ENCODE measurements around the gene NVL. TPM values are rescaled to one million over a fixed set of nuclear protein-coding genes. Genes with fewer than 3 reads are reported as not detected.

NVL gene
- total RNA-seq, 1 donor from 2014 or later = 18.7 TPM

GRCh38 chr1:224264321-224264720 lies 65.7 kb downstream of the NVL start:
- Mint-ChIP-seq H3K27me3 (ENCODE audit: low read depth) (no peaks in the 10 kb centered on the region), H3K27ac (ENCODE audit: unreplicated experiment) (no peak overlapping the region), H3K9me3 (ENCODE audit: low read depth) (no peaks in the 10 kb centered on the region), H3K4me3 (ENCODE audit: unreplicated experiment) (no peak overlapping the region), H3K36me3 (ENCODE audit: low read depth) (peaks cover 11% of the 10 kb centered on the region), H3K4me1 (ENCODE audit: low read depth) (peaks cover 4% of the 10 kb centered on the region)
- TF ChIP-seq CTCF (IDR thresholded peaks at IDR 0.05) = no peak
- DNase-seq (ENCODE audit: low spot score) = no peak

- Mint-ChIP-seq H3K4me3 (ENCODE audit: unreplicated experiment) (no peak overlapping the region), H3K27ac (ENCODE audit: unreplicated experiment) (peak overlapping the region; percentile 53), H3K36me3 (ENCODE audit: low read depth) (peaks cover 10% of the 10 kb centered on the region), H3K27me3 (ENCODE audit: low read depth) (no peaks in the 10 kb centered on the region), H3K4me1 (ENCODE audit: low read depth) (peaks cover 4% of the 10 kb centered on the region), H3K9me3 (ENCODE audit: low read depth) (no peaks in the 10 kb centered on the region)
- no peak for DNase-seq (ENCODE audit: low spot score)
- no peak for TF ChIP-seq CTCF (IDR thresholded peaks at IDR 0.05)
These were observed 67.5 kb downstream of the NVL start for GRCh38 chr1:224262373-224263054.

- Mint-ChIP-seq H3K27ac (ENCODE audit: unreplicated experiment) (no peak overlapping the region), H3K36me3 (ENCODE audit: low read depth) (peaks cover 10% of the 10 kb centered on the region), H3K4me3 (ENCODE audit: unreplicated experiment) (no peak overlapping the region), H3K27me3 (ENCODE audit: low read depth) (no peaks in the 10 kb centered on the region), H3K9me3 (ENCODE audit: low read depth) (no peaks in the 10 kb centered on the region), H3K4me1 (ENCODE audit: low read depth) (no peaks in the 10 kb centered on the region)
- TF ChIP-seq CTCF (IDR thresholded peaks at IDR 0.05) = no peak
- no peak for DNase-seq (ENCODE audit: low spot score)
These were observed 70.0 kb downstream of the NVL start for GRCh38 chr1:224259986-224260385.

DNA sequence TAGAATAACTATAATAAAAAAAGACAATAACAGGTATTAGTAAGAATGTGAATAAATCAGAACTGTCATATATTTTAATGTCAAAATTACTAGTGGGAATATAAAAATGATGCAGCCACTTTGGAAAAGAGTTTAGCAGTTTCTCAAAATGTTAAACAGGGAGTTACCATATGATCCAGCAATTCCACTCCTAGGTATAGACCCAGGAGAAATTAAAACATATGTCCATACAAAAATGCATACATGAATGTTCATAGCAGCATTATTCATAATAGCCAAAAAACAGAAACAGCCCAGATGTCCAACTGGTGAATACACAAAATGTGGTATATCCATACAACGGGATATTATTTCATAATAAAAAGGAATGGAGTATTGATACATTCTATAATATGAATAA lies 71.6 kb downstream of the NVL start:
- TF ChIP-seq CTCF (IDR thresholded peaks at IDR 0.05) = no peak

DNA sequence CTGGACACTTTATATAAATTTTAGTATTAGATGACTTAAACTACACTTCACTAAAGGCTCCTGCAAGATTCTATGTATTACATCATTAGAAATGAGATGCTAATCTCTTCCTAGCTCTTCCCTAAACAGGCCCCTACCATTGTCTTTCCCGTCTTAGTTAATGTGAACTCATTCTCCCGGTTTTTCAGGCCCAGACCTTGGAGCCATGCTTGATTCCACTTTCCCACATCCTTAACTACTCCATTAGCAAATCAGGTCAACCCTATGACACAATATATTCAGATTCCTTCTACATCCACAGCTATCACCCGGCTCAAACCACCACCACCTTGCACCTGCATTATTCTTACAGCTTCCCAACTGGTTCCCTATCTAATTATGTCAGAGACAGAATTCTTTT lies 73.3 kb downstream of the NVL start:
- H3K4me3 Mint-ChIP-seq (ENCODE audit: unreplicated experiment) = no peak overlapping the region
- H3K36me3 Mint-ChIP-seq (ENCODE audit: low read depth) = peaks cover 2% of the 10 kb centered on the region
- no peak for DNase-seq (ENCODE audit: low spot score)
- peaks cover 18% of the 10 kb centered on the region for H3K4me1 Mint-ChIP-seq (ENCODE audit: low read depth)
- H3K9me3 Mint-ChIP-seq (ENCODE audit: low read depth) = no peaks in the 10 kb centered on the region
- TF ChIP-seq CTCF (IDR thresholded peaks at IDR 0.05) = no peak
- no peaks in the 10 kb centered on the region for H3K27me3 Mint-ChIP-seq (ENCODE audit: low read depth)
- H3K27ac Mint-ChIP-seq (ENCODE audit: unreplicated experiment) = no peak overlapping the region

More for the DNA sequence above, 71.6 kb downstream of the NVL start:
- no peak overlapping the region for H3K4me3 Mint-ChIP-seq (ENCODE audit: unreplicated experiment)
- peaks cover 3% of the 10 kb centered on the region for H3K4me1 Mint-ChIP-seq (ENCODE audit: low read depth)
- peaks cover 9% of the 10 kb centered on the region for H3K36me3 Mint-ChIP-seq (ENCODE audit: low read depth)
- no peak overlapping the region for H3K27ac Mint-ChIP-seq (ENCODE audit: unreplicated experiment)
- no peak for DNase-seq (ENCODE audit: low spot score)
- no peaks in the 10 kb centered on the region for H3K9me3 Mint-ChIP-seq (ENCODE audit: low read depth)
- H3K27me3 Mint-ChIP-seq (ENCODE audit: low read depth) = no peaks in the 10 kb centered on the region

Data from chondrocyte (in vitro differentiated cells).